HEK293 (cell line): ENCODE measurements around the gene PTPRN2.

Experiments used
- CTCF ChIA-PET: fragments of 350-600 bp; formaldehyde crosslinking; extraction: SDS; loops from one replicate; lab custom pipeline; 2021; ENCODE audit warnings: antibody characterized with exemption; lab: Yijun Ruan, JAX
- POLR2A ChIA-PET: fragments of 300-600 bp; formaldehyde crosslinking; extraction: SDS; loops from one replicate; lab custom pipeline; 2020; ENCODE audit warnings: antibody characterized with exemption, inconsistent platforms; lab: Yijun Ruan, JAX
- H3K27ac ChIP-seq: fragments of 200-500 bp; sonication (Bioruptor generic); 2 replicates; pipeline ENCODE4 v1.5.1; 2014; ENCODE audit warnings: low read depth, low read length, control low read depth, inconsistent platforms; ENCODE audit errors: extremely low read depth
- H3K36me3 ChIP-seq, 2 experiments: fragments of 200-500 bp in 1 of 2; sonication (Bioruptor generic) in 1 of 2; 1 replicate in 1 of 2; 2 replicates in 1 of 2; pipeline ENCODE4 v1.5.1; 2014 to 2017; ENCODE audit warnings: inconsistent platforms in 2 of 2, low read length in 2 of 2; ENCODE audit not compliant: control insufficient read depth in 2 of 2, insufficient read depth in 1 of 2
- H3K4me1 ChIP-seq: fragments of 200-500 bp; sonication (Bioruptor generic); 2 replicates; pipeline ENCODE4 v1.5.1; 2014; ENCODE audit warnings: mild to moderate bottlenecking, low read length, inconsistent platforms; ENCODE audit not compliant: control insufficient read depth, insufficient read depth
- H3K4me3 ChIP-seq: 2 replicates; pipeline ENCODE4 v1.5.1; 2011; ENCODE audit warnings: low read depth, mild to moderate bottlenecking, control low read depth, low read length, moderate library complexity
- H3K9me3 ChIP-seq: fragments of 200-500 bp; sonication (Bioruptor generic); 2 replicates; pipeline ENCODE4 v1.5.1; 2014; ENCODE audit warnings: low read depth, low read length, inconsistent platforms; ENCODE audit not compliant: control insufficient read depth, insufficient read depth
- KLF10 ChIP-seq: fragments of 450-650 bp; IDR thresholded peaks from 2 replicates; pipeline ENCODE4 v1.5.1; 2018; ENCODE audit warnings: missing biosample characterization, mild to moderate bottlenecking, missing genetic modification characterization
- KLF16 ChIP-seq: fragments of 450-650 bp; formaldehyde crosslinking; IDR thresholded peaks from 2 replicates; pipeline ENCODE4 v1.5.1; 2017; ENCODE audit warnings: missing biosample characterization, missing genetic modification characterization
- PBX3 ChIP-seq: sonication (generic); formaldehyde crosslinking; IDR thresholded peaks from 2 replicates; pipeline ENCODE4 v1.8.1; 2022; ENCODE audit warnings: mild to moderate bottlenecking, moderate library complexity, missing genetic modification reagents
- TCF7L2 ChIP-seq: IDR thresholded peaks from 2 replicates; pipeline ENCODE4 v1.6.1; 2011; ENCODE audit warnings: low read depth, mild to moderate bottlenecking, inconsistent platforms, low read length, moderate library complexity, borderline replicate concordance
- ZFP3 ChIP-seq: fragments of 450-650 bp; formaldehyde crosslinking; IDR thresholded peaks from 2 replicates; pipeline ENCODE4 v1.5.1; 2016; ENCODE audit warnings: low read depth, missing biosample characterization, missing genetic modification characterization
- ZNF155 ChIP-seq: fragments of 450-650 bp; formaldehyde crosslinking; IDR thresholded peaks from 2 replicates; pipeline ENCODE4 v1.5.1; 2016; ENCODE audit warnings: missing biosample characterization, missing genetic modification characterization
- ZNF23 ChIP-seq: fragments of 450-650 bp; formaldehyde crosslinking; IDR thresholded peaks from 2 replicates; pipeline ENCODE4 v1.5.1; 2016; ENCODE audit warnings: missing biosample characterization, missing genetic modification characterization, borderline replicate concordance
- ZNF280D ChIP-seq: fragments of 450-650 bp; formaldehyde crosslinking; IDR thresholded peaks from 2 replicates; pipeline ENCODE4 v1.5.1; 2016; ENCODE audit warnings: missing biosample characterization, missing genetic modification characterization
- ZNF341 ChIP-seq: fragments of 450-650 bp; formaldehyde crosslinking; IDR thresholded peaks from 2 replicates; pipeline ENCODE4; 2016; ENCODE audit warnings: low read depth, missing biosample characterization, missing genetic modification characterization
- ZNF391 ChIP-seq: fragments of 450-650 bp; formaldehyde crosslinking; IDR thresholded peaks from 2 replicates; pipeline ENCODE4 v1.5.1; 2016; ENCODE audit warnings: low read depth, missing biosample characterization, missing genetic modification characterization, borderline replicate concordance
- ZNF529 ChIP-seq: fragments of 450-650 bp; formaldehyde crosslinking; IDR thresholded peaks from 2 replicates; pipeline ENCODE4 v1.5.1; 2017; ENCODE audit warnings: missing genetic modification characterization, missing biosample characterization; ENCODE audit not compliant: insufficient replicate concordance
- ZNF558 ChIP-seq: fragments of 450-650 bp; formaldehyde crosslinking; IDR thresholded peaks from 2 replicates; pipeline ENCODE4 v1.5.1; 2016; ENCODE audit warnings: missing biosample characterization, missing genetic modification characterization
- ZNF560 ChIP-seq: fragments of 450-650 bp; formaldehyde crosslinking; IDR thresholded peaks from 2 replicates; pipeline ENCODE4 v1.5.1; 2017; ENCODE audit warnings: missing biosample characterization, missing genetic modification characterization, borderline replicate concordance
- ZNF596 ChIP-seq: fragments of 450-650 bp; IDR thresholded peaks from 2 replicates; pipeline ENCODE4 v1.5.0; 2018; ENCODE audit warnings: missing biosample characterization, mild to moderate bottlenecking, missing genetic modification characterization, moderate library complexity
- ZNF645 ChIP-seq: fragments of 450-650 bp; formaldehyde crosslinking; IDR thresholded peaks from 2 replicates; pipeline ENCODE4; 2016; ENCODE audit warnings: missing biosample characterization, missing genetic modification characterization
- ZNF76 ChIP-seq: fragments of 450-650 bp; formaldehyde crosslinking; IDR thresholded peaks from 2 replicates; pipeline ENCODE4; 2016; ENCODE audit warnings: low read depth, missing biosample characterization, missing genetic modification characterization, borderline replicate concordance
- ZNF837 ChIP-seq: fragments of 450-650 bp; formaldehyde crosslinking; IDR thresholded peaks from 2 replicates; pipeline ENCODE4 v1.5.1; 2016; ENCODE audit warnings: missing biosample characterization, missing genetic modification characterization

The PTPRN2 gene

GRCh38 chr7:158576050-158576762 lies 11.4 kb downstream of the PTPRN2 start:
- Histone ChIP-seq H3K36me3 (no peaks in the 10 kb centered on the region), H3K4me3 (no peak overlapping the region), H3K9me3 (0 out of 2 replicates have a peak, but pooled peaks cover 2% of the 10 kb centered on the region), H3K4me1 (no peaks in the 10 kb centered on the region), H3K27ac (no peak overlapping the region)
- TF ChIP-seq PBX3 (CRISPR knock-in tag) = no peak
- no peak for TF ChIP-seq ZNF76 (tag by site-specific recombination)
- no peak for TF ChIP-seq ZNF560 (tag by site-specific recombination)
- no peak for TF ChIP-seq ZNF645
- no peak for TF ChIP-seq ZNF341 (tag by site-specific recombination)
- TF ChIP-seq ZNF596 (tag by site-specific recombination) = no peak
- no peak for TF ChIP-seq ZNF558 (tag by site-specific recombination)
- no peak for TF ChIP-seq ZFP3 (tag by site-specific recombination)
- TF ChIP-seq ZNF280D (tag by site-specific recombination) = no peak
- no peak for TF ChIP-seq TCF7L2
- TF ChIP-seq ZNF391 (tag by site-specific recombination) = no peak
- no peak for TF ChIP-seq KLF16 (tag by site-specific recombination)
- TF ChIP-seq ZNF23 (tag by site-specific recombination) = no peak
- CTCF ChIA-PET = no interaction called here
- POLR2A ChIA-PET = no interaction called here

GRCh38 chr7:158574308-158575036 lies 13.2 kb downstream of the PTPRN2 start:
- CTCF ChIA-PET = no interaction called here
- Histone ChIP-seq H3K4me1 (no peaks in the 10 kb centered on the region), H3K9me3 (no peaks in the 10 kb centered on the region), H3K36me3 (no peaks in the 10 kb centered on the region), H3K4me3 (no peak overlapping the region), H3K27ac (no peak overlapping the region)
- TF ChIP-seq KLF10 (tag by site-specific recombination) (no peak), ZNF837 (tag by site-specific recombination) (no peak), ZNF155 (tag by site-specific recombination) (no peak), ZNF529 (no peak)
- POLR2A ChIA-PET = no interaction called here
